ENCODE results near the gene HS3ST2. TPM values are rescaled to one million over a fixed set of nuclear protein-coding genes. Genes with fewer than 3 reads are reported as not detected.

Gene HS3ST2
- total and polyA plus RNA-seq, 2 experiments from 2014 or later = 1.4 to 3.2 TPM

DNA sequence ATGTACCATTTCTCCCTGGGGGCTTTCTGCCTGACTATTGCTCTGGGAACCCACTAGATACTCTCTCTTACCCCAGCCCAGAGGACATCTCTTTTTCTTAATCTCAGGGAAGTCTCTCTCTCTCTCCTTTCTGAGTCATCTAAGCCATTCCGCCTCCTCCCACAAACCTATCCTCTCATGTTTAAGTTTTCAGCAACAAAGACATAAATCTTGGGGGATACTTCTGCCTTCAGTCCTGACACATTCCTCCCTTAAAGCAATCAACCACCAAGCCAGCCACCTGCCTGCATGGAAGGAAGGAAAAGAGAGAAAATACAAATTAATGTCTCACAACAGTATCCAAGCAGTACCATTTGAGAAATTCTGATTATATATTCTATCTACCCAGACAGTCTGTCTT is 128.8 kb downstream of the HS3ST2 start (continued):
- TF ChIP-seq, protein P1, sequence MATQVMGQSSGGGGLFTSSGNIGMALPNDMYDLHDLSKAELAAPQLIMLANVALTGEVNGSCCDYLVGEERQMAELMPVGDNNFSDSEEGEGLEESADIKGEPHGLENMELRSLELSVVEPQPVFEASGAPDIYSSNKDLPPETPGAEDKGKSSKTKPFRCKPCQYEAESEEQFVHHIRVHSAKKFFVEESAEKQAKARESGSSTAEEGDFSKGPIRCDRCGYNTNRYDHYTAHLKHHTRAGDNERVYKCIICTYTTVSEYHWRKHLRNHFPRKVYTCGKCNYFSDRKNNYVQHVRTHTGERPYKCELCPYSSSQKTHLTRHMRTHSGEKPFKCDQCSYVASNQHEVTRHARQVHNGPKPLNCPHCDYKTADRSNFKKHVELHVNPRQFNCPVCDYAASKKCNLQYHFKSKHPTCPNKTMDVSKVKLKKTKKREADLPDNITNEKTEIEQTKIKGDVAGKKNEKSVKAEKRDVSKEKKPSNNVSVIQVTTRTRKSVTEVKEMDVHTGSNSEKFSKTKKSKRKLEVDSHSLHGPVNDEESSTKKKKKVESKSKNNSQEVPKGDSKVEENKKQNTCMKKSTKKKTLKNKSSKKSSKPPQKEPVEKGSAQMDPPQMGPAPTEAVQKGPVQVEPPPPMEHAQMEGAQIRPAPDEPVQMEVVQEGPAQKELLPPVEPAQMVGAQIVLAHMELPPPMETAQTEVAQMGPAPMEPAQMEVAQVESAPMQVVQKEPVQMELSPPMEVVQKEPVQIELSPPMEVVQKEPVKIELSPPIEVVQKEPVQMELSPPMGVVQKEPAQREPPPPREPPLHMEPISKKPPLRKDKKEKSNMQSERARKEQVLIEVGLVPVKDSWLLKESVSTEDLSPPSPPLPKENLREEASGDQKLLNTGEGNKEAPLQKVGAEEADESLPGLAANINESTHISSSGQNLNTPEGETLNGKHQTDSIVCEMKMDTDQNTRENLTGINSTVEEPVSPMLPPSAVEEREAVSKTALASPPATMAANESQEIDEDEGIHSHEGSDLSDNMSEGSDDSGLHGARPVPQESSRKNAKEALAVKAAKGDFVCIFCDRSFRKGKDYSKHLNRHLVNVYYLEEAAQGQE (IDR thresholded peaks at IDR 0.05; ENCODE audit: unreplicated experiment) = no peak
- TF ChIP-seq EZH2 (IDR thresholded peaks at IDR 0.05; ENCODE audit: low read depth, unreplicated experiment) = no peak
- TF ChIP-seq, protein P2, sequence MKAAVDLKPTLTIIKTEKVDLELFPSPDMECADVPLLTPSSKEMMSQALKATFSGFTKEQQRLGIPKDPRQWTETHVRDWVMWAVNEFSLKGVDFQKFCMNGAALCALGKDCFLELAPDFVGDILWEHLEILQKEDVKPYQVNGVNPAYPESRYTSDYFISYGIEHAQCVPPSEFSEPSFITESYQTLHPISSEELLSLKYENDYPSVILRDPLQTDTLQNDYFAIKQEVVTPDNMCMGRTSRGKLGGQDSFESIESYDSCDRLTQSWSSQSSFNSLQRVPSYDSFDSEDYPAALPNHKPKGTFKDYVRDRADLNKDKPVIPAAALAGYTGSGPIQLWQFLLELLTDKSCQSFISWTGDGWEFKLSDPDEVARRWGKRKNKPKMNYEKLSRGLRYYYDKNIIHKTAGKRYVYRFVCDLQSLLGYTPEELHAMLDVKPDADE (IDR thresholded peaks at IDR 0.05) = no peak
- TF ChIP-seq ZNF114 (CRISPR knock-in tag; IDR thresholded peaks at IDR 0.05) = no peak
- TF ChIP-seq STAT1 (IDR thresholded peaks at IDR 0.05; ENCODE audit: unreplicated experiment) = no peak
- no peak for TF ChIP-seq ZNF331 (CRISPR knock-in tag; IDR thresholded peaks at IDR 0.05; ENCODE audit: low read depth)

DNA sequence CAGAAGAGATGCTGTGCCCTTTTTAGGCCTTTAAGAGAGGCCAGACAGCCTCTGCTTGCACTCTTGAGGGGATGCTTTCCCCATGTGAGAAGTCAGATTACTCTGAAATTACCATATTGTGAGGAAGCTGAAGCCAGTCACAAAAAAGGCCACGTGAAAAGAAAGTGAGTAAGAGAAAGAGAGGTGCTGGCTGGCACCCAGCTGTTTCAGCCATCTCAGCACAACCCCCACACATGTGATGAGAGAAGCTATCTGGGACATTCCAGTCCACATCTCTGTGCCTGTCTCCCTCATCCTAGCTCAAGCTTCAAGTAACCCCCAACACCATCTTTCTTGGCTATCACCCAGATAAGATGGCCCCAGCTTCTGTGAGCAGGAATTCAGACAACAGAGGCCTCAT is 131.4 kb downstream of the HS3ST2 start:
- Histone ChIP-seq H3K4me2 (peak overlapping the region; percentile 55), H2AFZ (peak overlapping the region; percentile 92), H3K9me2 (ENCODE audit: insufficient read depth) (peaks cover 8% of the 10 kb centered on the region; the same call in 1 of the 2 replicates), H3F3A (replicated peaks; ENCODE audit: low read depth) (no peaks in the 10 kb centered on the region), H4K20me1 (replicated peaks; ENCODE audit: insufficient read depth) (no peaks in the 10 kb centered on the region), H3K36me3 (ENCODE audit: insufficient read depth) (no peaks in the 10 kb centered on the region), H3K27me3 (ENCODE audit: insufficient read depth) (no peaks in the 10 kb centered on the region; the same call in 1 of the 2 replicates), H3K4me1 (ENCODE audit: insufficient read depth) (0 out of 2 replicates have a peak, but pooled peaks cover 8% of the 10 kb centered on the region), H3K79me2 (replicated peaks; ENCODE audit: insufficient read depth) (no peaks in the 10 kb centered on the region), H3K4me3 (no peak overlapping the region), H3K27ac (ENCODE audit: low read depth) (no peak overlapping the region)
- H3K36me3 Mint-ChIP-seq (ENCODE audit: low read depth) = no peaks in the 10 kb centered on the region; the same call in 2 of the 3 replicates
- ATAC-seq (no peak), DNase-seq (ENCODE audit: low spot score) (no peak)
- H3K9me3 Mint-ChIP-seq = no peaks in the 10 kb centered on the region
- H3K27me3 Mint-ChIP-seq (ENCODE audit: insufficient read depth, low read depth, poor library complexity) = peaks cover 5% of the 10 kb centered on the region
- TF ChIP-seq JUNB (IDR thresholded peaks at IDR 0.05; ENCODE audit: unreplicated experiment) (no peak), NANOG (IDR thresholded peaks at IDR 0.05; ENCODE audit: borderline replicate concordance) (no peak), ZNF331 (CRISPR knock-in tag; IDR thresholded peaks at IDR 0.05; ENCODE audit: low read depth) (no peak), POLR2AphosphoS5 (IDR thresholded peaks at IDR 0.05; ENCODE audit: low read depth) (no peak), ZNF114 (CRISPR knock-in tag; IDR thresholded peaks at IDR 0.05) (no peak), EZH2 (IDR thresholded peaks at IDR 0.05; ENCODE audit: low read depth, unreplicated experiment) (no peak)
- TF ChIP-seq, protein P3, sequence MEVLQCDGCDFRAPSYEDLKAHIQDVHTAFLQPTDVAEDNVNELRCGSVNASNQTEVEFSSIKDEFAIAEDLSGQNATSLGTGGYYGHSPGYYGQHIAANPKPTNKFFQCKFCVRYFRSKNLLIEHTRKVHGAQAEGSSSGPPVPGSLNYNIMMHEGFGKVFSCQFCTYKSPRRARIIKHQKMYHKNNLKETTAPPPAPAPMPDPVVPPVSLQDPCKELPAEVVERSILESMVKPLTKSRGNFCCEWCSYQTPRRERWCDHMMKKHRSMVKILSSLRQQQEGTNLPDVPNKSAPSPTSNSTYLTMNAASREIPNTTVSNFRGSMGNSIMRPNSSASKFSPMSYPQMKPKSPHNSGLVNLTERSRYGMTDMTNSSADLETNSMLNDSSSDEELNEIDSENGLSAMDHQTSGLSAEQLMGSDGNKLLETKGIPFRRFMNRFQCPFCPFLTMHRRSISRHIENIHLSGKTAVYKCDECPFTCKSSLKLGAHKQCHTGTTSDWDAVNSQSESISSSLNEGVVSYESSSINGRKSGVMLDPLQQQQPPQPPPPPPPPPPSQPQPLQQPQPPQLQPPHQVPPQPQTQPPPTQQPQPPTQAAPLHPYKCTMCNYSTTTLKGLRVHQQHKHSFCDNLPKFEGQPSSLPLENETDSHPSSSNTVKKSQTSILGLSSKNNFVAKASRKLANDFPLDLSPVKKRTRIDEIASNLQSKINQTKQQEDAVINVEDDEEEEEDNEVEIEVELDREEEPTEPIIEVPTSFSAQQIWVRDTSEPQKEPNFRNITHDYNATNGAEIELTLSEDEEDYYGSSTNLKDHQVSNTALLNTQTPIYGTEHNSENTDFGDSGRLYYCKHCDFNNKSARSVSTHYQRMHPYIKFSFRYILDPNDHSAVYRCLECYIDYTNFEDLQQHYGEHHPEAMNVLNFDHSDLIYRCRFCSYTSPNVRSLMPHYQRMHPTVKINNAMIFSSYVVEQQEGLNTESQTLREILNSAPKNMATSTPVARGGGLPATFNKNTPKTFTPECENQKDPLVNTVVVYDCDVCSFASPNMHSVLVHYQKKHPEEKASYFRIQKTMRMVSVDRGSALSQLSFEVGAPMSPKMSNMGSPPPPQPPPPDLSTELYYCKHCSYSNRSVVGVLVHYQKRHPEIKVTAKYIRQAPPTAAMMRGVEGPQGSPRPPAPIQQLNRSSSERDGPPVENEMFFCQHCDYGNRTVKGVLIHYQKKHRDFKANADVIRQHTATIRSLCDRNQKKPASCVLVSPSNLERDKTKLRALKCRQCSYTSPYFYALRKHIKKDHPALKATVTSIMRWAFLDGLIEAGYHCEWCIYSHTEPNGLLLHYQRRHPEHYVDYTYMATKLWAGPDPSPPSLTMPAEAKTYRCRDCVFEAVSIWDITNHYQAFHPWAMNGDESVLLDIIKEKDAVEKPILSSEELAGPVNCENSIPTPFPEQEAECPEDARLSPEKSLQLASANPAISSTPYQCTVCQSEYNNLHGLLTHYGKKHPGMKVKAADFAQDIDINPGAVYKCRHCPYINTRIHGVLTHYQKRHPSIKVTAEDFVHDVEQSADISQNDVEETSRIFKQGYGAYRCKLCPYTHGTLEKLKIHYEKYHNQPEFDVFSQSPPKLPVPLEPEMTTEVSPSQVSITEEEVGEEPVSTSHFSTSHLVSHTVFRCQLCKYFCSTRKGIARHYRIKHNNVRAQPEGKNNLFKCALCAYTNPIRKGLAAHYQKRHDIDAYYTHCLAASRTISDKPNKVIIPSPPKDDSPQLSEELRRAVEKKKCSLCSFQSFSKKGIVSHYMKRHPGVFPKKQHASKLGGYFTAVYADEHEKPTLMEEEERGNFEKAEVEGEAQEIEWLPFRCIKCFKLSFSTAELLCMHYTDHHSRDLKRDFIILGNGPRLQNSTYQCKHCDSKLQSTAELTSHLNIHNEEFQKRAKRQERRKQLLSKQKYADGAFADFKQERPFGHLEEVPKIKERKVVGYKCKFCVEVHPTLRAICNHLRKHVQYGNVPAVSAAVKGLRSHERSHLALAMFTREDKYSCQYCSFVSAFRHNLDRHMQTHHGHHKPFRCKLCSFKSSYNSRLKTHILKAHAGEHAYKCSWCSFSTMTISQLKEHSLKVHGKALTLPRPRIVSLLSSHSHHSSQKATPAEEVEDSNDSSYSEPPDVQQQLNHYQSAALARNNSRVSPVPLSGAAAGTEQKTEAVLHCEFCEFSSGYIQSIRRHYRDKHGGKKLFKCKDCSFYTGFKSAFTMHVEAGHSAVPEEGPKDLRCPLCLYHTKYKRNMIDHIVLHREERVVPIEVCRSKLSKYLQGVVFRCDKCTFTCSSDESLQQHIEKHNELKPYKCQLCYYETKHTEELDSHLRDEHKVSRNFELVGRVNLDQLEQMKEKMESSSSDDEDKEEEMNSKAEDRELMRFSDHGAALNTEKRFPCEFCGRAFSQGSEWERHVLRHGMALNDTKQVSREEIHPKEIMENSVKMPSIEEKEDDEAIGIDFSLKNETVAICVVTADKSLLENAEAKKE (CRISPR knock-in tag; IDR thresholded peaks at IDR 0.05) = no peak
- TF ChIP-seq, protein P4, sequence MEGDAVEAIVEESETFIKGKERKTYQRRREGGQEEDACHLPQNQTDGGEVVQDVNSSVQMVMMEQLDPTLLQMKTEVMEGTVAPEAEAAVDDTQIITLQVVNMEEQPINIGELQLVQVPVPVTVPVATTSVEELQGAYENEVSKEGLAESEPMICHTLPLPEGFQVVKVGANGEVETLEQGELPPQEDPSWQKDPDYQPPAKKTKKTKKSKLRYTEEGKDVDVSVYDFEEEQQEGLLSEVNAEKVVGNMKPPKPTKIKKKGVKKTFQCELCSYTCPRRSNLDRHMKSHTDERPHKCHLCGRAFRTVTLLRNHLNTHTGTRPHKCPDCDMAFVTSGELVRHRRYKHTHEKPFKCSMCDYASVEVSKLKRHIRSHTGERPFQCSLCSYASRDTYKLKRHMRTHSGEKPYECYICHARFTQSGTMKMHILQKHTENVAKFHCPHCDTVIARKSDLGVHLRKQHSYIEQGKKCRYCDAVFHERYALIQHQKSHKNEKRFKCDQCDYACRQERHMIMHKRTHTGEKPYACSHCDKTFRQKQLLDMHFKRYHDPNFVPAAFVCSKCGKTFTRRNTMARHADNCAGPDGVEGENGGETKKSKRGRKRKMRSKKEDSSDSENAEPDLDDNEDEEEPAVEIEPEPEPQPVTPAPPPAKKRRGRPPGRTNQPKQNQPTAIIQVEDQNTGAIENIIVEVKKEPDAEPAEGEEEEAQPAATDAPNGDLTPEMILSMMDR (conservative IDR thresholded peaks at IDR 0.05; ENCODE audit: low read depth in 2 of 2) = no peak
- TF ChIP-seq, protein P2 (IDR thresholded peaks at IDR 0.05) = no peak
- peaks cover 2% of the 10 kb centered on the region; the same call in 2 of the 3 replicates for H3K4me1 Mint-ChIP-seq
- H3K4me3 Mint-ChIP-seq = no peak overlapping the region
- H3K27ac Mint-ChIP-seq = no peak overlapping the region

All from GM23338 (cell line).